ENCODE measurements around the gene GPATCH8.

GRCh38 chr17:44503147-44504029 lies at the start of gene GPATCH8:
- TF ChIP-seq CTCF (IDR thresholded peaks at IDR 0.05) (no peak), POLR2A (IDR thresholded peaks at IDR 0.05) (peak; percentile 32 to 81 (median 80))

Data from body of pancreas (tissue), 4 donors.